ENCODE results near the gene RTEL1.
"Not testable (repeated sequence)": the region's sequence is repeated elsewhere in the genome, so short reads cannot be mapped to it uniquely, and the experiment has no call there.

Gene RTEL1

DNA sequence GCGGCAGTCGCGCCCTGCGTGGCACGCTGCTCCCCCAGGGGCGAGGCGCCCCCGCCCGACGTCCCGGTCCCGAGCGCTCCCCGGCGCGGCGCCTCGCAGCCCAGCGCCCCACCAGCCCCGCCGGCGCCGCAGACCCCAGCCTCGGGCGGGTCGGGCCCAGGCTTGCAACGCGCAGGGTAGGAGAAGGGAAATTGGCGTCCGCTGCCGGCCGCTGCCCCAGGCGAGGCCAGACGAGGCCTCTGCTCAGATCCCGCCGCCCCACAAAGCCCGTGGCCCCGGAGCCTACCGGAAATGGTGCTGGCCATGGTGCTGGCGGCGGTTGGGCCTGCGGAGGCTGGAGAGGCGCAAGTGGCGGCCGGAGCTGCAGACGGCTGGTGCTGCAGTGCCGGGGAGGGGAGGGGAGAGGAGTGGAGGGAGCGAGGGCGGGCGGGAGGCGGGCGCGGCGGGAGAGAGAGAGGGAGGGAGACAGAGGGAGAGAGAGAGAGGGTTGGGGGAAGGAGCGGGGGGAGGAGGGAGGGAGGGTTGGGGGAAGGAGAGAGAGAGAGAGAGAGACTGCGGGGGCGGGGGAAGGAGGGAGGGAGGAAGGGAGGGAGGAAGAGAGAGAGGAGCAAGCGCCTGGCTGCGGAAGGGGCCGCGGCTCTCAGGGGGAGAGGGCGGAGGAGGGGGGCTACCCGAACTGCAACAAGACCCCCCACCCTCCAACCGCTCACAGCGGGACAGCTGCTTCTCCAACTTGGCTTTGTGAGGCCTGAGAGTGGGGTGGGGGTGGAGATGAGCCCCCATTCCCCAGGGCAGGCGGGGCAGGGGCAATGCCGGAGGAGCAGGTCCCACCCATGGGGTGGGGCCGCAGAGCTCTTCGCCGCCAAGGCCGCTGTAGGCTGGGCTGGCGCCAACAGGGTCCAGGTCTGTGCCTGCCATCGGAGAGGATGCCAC, 4.8 kb upstream of the RTEL1 start, which contains the start of gene STMN3:
Gene STMN3 (minus strand): TSS at position 384 of the 933 bp plus-strand sequence. CDS start 79 bp downstream, at position 305.
- peak; percentile 29 to 87 for DNase-seq

DNA sequence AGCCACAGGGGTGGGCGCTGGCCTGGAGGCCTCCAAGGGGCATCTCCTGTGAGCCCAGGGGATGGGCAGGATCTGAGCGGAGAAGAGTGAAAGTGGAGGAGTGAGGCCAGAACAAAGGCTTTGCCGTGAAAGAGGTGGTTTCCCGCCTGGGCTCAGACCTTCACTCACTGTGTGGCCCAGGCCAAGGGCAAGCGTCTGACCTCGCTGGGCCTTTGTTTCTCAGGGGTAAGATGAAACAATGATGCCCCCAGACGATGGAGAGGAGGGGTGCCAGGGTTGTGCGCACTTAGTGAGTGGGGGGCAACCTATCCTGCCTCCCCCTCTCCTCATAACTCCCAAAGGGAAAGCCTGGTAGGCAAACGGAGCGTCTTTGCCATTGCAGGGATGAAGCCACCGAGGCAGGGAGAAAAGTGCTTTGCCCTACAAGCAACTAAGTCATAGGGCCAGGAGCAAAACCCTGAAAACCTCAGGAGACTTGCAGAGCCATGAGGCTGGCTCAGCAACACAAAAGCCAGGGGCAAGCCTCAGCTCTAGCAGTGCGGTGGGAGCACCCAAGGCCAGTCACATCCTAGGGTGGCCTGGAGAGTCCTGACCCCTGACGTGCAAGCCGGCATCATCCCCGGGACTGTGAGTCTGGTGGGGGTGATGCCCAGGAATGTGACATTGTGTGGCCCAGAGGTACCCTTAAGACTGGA, 4.0 kb upstream of the RTEL1 start:
- no peak for DNase-seq

DNA sequence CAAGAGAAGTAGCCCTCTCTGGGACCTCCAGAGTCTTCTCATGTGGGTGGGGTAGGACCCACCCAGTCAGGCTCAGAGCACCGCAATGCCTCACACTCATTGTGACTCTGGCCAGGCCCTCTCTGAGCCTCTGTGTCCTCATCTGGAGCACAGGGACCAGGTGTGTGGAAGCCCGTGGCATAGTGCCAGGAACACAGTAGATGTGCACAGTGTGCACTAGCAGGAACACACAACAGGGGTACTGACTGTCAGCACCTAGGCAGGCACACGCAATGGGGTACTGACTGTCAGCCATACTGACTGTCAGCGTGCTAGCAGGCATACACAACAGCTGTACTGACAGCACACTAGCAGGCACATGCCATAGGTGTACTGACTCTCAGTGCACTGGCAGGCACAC, 2.9 kb upstream of the RTEL1 start:
- DNase-seq = no peak

DNA sequence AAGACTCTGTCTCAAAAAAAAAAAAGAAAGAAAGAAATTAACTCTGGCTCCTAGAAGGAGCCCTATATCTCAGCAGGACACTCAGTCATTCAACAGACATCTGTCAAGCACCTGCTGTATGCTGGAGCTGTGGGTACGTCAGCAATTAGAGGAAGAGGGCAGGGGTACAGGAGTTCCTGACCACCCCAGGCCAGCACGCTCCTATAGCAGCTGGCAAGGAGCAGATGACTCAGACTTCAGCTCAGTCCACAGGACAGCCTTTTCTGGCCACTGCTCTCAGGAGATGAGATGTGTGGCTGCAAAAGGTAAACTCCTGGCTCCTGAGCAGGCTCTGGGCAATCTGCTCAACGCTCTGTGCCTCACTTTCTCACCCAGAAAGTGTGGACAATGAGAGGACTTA, 1.7 kb upstream of the RTEL1 start:
- DNase-seq = no peak

DNA sequence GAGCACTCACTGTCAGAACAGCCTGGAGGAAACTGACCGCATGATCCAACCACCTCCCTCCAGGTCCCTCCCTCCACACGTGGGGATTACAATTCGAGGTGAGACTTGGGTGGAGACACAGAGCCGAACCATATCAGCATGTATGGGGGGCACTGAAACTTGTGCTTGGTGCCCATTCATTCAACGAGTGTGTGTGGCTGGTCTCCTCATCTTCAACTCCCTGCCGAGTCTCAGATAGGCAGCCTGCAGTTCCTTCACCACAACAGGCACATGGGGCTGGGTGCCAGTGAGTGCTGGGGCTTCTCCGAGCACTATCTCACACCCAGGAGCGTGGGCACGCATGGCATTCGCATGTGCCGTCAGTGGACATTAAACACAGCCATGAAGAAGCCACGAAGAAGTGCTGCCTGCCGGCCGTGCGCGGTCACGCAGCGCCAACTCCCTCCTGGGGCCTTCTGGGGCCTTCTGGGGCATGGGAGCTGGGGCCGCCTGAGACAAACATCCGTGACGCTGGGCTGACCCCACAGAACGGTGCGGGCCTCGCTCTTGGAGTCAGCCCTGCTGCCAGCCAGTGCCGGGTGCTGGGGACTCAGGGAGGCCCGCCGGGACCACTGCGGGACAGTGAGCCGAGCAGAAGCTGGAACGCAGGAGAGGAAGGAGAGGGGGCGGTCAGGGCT, 714 bp upstream of the RTEL1 start:
- no peak for DNase-seq

DNA sequence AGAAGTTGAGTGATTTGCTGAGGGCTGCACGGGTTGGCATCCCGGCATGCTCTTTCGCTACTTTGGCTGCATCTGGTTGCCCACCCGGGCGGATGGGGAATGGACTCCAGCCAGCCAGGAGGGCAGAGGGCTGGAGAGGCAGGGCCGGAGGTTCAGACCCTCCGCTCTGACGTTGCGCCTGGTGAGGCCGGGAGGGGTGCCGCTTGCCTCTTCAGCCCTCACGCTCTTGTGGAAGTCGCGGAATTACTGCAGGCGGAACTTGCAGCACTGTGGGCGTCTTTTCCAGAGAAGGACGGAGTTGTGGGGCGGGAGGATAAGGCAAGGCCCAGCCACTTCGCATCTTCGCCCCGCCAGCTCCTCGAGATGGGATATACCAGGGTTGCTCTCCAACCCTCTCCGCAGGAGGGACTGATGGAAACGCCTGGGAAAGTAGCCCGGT, 656 bp downstream of the RTEL1 start:
- peak in 1 of 2 donors; percentile 27 for DNase-seq

DNA sequence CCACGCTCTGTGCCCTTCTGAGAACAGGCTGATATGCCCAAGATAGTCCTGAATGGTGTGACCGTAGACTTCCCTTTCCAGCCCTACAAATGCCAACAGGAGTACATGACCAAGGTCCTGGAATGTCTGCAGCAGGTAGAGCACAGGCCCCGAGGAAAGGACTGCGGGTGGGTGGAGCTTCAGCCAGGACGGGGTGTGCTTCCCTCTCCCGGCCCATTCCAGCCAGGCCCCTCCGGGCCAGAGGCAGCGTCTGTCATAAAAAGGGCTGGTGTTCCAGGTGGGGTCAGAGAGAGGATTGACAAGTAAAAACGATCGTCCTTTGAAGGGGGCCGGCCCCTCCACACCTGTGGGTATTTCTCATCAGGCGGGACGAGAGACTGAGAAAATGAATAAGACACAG, 1.3 kb downstream of the RTEL1 start:
- DNase-seq = no peak

DNA sequence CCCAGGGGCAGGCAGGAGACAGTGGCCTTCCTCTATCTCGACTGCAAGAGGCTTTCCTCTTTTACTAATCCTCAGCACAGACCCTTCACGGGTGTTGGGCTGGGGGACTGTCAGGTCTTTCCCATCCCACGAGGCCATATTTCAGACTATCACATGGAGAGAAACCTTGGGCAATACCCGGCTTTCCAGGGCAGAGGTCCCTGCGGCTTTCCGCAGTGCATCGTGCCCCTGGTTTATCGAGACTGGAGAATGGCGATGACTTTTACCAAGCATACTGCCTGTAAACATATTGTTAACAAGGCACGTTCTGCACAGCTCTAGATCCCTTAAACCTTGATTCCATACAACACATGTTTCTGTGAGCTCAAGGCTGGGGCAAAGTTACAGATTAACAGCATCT, 2.1 kb downstream of the RTEL1 start:
- not testable (repeated sequence) for DNase-seq

DNA sequence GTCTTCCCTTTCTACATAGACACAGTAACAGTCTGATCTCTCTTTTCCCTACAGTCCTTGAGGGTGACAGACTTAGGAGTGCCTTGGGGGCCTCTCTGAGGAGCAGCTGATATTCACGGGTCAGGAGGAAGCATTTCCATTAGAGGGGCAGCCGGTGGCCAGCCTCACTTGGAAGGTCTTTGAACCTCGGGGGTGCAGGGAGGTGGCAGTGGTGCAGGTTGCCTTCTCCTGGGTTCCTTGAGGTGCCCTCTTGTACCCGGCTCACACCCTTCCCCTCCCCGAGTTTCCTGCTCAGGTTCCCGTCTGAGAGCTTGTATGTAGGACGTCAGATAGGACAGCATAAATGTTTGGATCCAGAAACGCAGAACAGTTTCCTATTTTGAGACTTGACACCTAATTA, 2.5 kb downstream of the RTEL1 start:
- DNase-seq = no peak

DNA sequence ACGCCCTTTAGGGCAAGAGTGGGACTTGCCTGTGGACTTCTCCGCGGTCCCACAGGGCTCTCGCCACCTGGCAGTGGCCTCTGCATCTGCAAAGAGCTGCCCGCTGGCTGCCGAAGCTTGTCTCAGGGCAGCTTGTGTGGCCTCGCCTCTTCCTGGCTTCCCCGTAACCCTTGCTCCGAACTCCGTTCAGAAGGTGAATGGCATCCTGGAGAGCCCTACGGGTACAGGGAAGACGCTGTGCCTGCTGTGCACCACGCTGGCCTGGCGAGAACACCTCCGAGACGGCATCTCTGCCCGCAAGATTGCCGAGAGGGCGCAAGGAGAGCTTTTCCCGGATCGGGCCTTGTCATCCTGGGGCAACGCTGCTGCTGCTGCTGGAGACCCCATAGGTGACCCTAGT, 3.0 kb downstream of the RTEL1 start:
- no peak for DNase-seq

DNA sequence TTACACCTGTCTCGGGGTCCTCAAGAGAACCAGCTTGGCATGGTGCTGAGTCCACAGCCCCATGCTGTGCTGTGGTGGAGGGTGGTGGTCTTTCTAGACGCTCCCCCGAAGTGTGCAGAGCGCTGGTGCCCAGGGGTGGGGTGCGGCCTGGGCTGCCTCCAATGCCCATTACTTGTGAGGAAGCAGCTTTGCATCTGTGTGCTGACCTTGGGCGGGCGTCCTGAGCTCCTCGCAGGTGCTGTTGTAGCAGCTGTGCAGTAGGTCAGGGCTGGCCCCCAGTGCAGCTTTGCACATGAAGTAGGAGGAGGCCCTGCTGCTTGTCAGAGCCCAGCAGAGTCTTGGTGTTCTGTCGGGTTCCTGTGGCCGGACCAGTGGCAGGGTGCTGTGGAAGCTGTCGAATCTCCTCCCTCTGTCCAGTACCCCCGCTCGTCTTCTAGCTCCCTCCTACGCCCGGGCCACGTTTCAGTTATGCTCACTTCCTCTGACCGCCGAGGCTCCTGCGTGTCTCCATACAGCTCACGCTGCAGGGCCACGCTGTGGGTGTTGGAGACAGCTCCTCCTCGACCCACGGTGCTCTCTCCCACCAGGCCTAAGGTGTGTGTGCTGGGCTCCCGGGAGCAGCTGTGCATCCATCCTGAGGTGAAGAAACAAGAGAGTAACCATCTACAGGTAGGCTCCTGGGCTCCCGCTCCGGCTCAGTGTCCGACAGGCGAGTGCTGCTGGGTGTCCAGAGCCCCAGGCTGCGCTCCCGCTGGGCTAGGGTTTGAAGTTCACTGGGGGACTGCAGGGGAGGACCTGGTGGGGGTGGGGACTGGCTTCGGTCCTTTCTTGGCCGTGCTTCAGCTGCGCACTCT, 4.1 kb downstream of the RTEL1 start:
- DNase-seq = no peak

DNA sequence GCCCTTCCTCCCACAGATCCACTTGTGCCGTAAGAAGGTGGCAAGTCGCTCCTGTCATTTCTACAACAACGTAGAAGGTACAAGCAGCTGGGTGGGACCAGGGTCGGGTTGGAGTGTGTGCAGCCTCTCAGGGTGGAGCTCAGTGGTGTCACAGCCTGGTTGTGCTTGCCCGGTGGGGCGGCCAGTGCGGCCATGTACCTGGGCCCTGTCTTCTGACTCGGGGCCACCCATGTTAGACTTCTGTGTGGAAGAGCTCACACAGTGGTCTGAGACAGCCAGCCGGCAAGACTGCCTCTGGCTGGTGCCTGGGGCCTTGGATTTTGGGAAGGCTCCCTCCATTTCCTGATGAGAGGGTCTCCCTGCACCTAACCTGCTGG, 4.7 kb downstream of the RTEL1 start:
- DNase-seq = no peak

DNA sequence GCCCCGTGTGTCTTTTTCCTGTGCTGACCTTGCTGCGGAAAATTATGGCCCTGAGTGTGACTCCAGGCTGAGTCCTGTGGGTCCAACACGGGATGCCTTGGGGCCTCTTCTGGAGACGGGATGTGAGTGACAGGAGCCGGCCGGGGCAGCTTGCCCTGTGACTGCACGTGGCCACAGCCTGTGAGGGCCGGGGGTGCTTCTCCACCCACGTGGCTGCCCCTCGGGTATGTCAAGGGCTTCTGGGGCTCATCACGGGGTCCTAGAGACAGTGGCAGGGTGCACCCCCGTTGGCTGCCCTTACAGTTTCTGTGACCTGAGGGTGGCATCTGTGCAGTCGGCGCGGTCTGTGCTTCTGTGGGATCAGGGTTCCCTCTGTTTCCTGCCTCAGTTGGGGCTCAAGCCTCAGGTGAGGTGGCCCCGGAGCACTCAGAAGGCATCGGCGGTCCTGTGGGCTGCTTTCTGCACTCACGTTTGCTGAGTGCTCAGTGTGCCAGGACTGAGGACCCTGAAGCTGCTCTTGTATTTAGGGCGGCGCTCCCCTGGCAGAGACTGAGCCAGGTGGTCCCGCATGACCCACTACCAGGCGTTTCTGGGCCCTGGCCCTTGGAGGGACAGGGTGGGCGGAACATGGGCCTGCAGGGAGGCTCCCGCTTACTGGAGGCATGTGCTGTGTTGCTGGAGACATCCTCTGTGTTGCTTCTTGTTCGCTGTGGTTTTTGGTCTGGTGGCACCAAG, 5.4 kb downstream of the RTEL1 start:
- no peak for DNase-seq

DNA sequence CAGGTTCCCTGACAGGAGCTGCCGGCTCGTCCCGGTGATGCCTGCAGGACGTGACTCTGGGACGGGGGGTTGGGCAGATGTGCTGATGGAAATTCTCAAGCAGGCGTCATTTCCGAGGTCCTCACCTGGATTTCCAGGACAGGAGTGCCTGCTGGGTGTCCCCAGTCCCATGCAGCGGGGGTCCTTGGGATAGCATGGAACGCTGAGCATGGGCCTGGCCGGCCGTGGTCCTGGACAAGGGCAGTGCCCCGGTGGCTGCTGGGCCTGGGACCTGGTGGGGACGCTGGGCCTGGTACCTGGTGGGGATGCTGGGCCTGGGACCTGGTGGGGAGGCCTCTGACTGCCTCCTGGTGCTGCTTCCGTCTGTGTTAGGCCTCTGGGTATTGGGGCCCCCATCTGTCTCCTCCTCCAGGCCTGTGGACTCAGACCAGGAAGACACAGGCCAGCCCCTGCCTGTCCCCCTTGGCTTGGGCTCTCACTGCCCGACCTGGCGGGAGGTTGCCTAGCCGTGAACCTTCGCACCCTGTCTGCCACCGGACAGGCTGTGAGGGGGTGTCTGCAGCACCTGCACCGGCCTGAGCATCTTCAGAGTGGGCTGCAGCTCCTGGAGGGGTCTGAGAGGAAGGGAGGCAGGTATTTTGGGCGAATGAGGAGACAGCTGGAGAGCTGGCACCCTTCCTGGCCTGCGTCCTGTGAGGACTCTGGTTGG, 6.2 kb downstream of the RTEL1 start:
- DNase-seq = no peak

DNA sequence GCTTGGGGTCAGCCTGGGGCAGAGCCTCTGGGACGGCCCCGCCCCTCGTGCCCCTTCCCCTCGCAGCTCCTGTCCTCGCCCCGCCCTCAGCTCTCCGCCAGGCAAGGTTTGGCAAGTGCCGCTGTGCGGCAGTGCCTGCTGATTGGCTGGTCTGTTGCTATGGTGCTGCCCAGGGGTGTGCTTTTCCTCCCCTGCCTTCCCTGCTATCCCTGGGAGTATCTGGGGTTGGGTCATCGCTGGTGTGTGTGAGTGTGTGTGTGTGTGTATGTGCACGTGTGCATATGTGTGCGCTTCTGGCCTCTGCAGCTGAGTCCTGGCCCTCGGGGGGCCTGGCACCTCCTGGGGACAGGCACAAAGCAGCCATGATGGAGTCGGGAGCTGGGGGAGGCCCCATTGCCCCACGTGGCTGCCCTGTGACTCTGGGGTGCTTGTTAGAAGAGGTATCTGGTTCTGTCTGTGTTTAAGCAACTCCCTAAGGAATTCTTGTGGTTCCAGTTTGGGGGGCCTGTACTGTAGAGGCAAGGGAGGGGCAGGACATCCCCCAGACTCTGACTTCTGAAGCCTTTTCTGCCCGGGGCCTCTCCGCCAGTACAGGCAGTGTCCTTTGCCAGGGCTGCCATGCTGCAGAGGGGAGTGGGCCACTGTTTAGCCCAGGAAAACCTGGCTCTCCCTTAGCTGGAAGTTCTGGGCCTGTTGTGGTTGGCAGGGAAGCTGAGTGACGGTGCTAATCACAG, 6.9 kb downstream of the RTEL1 start:
- no peak for DNase-seq

DNA sequence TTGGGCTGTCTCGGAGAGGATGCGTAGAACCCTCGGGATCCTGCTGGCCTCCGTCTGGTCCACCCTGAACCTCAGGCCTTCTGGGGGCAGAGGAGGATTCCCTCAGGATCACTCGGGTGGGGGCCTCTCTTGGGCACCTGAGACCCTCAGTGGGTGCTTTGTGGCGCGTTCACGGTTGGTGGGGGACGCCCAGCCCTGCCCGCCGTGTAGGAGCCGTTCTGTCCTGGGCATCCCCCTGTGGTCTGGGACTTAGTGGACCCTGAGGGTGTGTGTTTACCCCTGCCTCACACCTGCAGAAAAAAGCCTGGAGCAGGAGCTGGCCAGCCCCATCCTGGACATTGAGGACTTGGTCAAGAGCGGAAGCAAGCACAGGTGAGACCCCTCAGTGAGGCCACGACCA, 7.6 kb downstream of the RTEL1 start:
- no peak for DNase-seq

DNA sequence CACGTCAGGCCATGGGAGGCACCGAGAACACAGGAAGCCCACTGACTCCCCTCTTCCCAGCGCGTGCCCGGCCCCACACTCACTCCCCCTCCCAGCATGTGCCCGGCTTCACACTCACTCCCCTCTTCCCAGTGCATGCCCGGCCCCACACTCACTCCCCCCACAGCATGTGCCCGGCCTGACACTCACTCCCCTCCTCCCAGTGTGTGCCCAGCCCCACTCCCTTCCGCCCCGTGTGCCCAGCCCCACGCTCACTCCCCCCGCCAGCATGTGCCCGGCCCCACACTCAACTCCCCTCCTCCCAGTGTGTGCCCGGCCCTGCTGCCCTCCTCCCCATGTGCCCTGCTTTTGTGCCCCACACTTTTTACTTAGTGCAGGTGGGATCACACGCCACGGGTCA, 9.7 kb downstream of the RTEL1 start:
- DNase-seq = no peak

DNA sequence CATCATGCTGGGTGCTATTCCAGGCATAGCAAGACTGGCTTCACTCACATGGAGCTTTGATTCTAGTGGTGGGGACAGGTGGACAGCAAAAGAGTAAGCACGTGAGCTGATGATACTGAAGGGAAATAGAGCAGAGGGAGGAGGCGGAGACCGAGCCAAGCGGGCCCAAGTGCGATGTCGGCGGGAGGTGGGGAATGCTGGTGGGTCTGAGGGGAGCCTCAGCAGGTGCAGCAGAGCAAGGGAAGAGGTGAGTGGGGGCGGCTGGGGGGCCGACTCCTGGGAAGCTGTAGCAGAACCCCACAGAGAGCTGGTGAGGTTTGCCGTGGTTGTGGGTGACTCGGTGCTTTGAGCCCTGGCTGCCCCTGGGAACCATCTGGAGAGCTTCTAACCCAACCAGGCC, 10.2 kb downstream of the RTEL1 start:
- DNase-seq = no peak

DNA sequence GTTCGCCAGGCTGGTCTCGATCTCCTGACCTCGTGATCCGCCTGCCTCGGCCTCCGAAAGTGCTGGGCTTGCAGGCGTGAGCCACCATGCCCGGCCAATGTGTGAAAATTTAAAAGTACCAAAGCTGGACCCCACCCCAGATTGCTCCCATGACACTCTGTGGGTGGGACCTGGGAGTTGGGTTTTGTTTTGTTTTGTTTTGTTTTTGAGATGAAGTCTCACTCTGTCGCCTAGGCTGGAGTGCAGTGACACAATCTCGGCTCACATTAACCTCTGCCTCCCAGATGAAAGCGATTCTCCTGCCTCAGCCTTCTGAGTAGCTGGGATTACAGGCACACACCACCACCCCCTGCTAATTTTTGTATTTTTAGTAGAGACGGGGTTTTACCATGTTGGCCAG, 13.6 kb downstream of the RTEL1 start:
- not testable (repeated sequence) for DNase-seq

DNA sequence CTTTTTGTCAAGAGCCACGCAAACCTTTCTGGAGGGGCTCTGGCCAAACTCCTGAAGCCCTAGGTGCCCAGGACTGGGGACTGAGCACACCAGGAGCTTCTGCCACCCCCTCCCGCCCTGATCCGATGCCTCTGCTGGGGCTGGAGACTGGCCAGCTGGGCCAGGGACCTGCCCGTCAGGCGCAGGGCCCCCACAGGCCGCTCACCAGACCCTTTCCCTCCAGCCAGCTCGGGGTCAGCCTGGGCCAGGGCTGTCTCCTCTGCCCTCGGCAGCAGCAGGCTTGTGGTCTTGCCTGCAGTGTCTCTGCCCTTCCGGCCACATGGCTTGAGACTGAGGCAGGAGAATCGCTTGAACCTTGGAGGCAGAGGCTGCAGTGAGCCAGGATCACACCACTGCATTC, 14.6 kb downstream of the RTEL1 start:
- DNase-seq = no peak

DNA sequence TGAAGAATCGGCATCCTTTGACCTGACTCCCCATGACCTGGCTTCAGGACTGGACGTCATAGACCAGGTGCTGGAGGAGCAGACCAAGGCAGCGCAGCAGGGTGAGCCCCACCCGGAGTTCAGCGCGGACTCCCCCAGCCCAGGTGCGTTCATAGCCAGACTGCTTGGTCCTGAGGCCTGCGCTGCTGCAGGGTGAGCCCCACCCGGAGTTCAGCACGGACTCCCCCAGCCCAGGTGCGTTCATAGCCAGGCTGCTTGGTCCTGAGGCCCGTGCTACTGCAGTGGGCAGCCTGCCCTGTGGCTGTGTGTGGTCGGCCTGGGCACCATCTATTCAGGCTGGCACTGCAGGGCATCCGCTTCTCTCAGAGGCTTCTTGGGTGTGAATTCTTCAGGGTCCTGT, 15.8 kb downstream of the RTEL1 start:
- no peak for DNase-seq

Data from bone marrow (tissue), 2 donors.